Breast epithelium (tissue), 4 donors: ENCODE results near the gene SHB. TPM values are rescaled to one million over a fixed set of nuclear protein-coding genes. Genes with fewer than 3 reads are reported as not detected.

ENCODE experiments used
- DNase-seq, 2 donors: peaks; one replicate each; pipeline ENCODE4 v3.0.0-alpha.2; 2019; ENCODE audit warnings: low spot score in 2 of 2
- H3K27ac ChIP-seq, 2 donors: fragments of 200-600 bp; sonication (generic) in 1 of 2; one replicate each; pipeline ENCODE4 v1.5.1; 2016 to 2019; ENCODE audit warnings: mild to moderate bottlenecking in 1 of 2
- H3K27me3 ChIP-seq, 2 donors: fragments of 200-600 bp; sonication (generic) in 1 of 2; one replicate each; pipeline versions ENCODE4 v1.5.1 to v1.6.0; 2017 to 2019; ENCODE audit warnings: control low read depth in 1 of 2, mild to moderate bottlenecking in 1 of 2
- H3K36me3 ChIP-seq: fragments of 200-600 bp; one replicate; pipeline ENCODE4 v1.5.1; 2019
- H3K4me1 ChIP-seq, 2 donors: fragments of 200-600 bp; sonication (generic); one replicate each; pipeline ENCODE4 v1.5.1; 2016 to 2019; ENCODE audit warnings: control low read depth in 1 of 2
- H3K4me3 ChIP-seq, 3 donors: fragments of 200-600 bp; sonication (generic); 1 replicate in 2 of 3; 2 replicates in 1 of 3; pipeline ENCODE4 v1.5.1; 2016 to 2019; ENCODE audit warnings: mild to moderate bottlenecking in 3 of 3, moderate library complexity in 2 of 3
- H3K9me3 ChIP-seq, 2 donors: fragments of 200-600 bp; sonication (generic) in 1 of 2; one replicate each; pipeline ENCODE4 v1.5.1; 2016 to 2019; ENCODE audit warnings: control low read depth in 1 of 2
- POLR2A ChIP-seq: fragments of 450-650 bp; IDR thresholded peaks from one replicate; pipeline ENCODE4 v1.6.1; 2016; ENCODE audit warnings: antibody characterized with exemption, mild to moderate bottlenecking, moderate library complexity
- POLR2AphosphoS5 ChIP-seq, 3 donors: sonication (generic); formaldehyde crosslinking; IDR thresholded peaks; one replicate each; pipeline ENCODE4 v1.6.1; 2017; ENCODE audit warnings: antibody characterized with exemption in 3 of 3
- intact Hi-C: fragments of 100-400 bp; cut with DNase I; formaldehyde crosslinking; loops from one replicate; pipeline ENCODE4 v1.15.1; 2023; ENCODE audit warnings: low total_unique reads
- total RNA-seq, 3 donors: library from RNA; depleted of rRNA; stranded (reverse); fragments of >200 nt; gene quantifications; one replicate each; pipeline ENCODE4 v1.1.0, GENCODE V29; 2016
- TF ChIP-seq, protein P1 (sequence below), 3 donors: fragments of 450-650 bp; IDR thresholded peaks; one replicate each; pipeline ENCODE4 v1.5.1; 2016 to 2017; ENCODE audit warnings: antibody characterized with exemption in 3 of 3, mild to moderate bottlenecking in 3 of 3, moderate library complexity in 3 of 3

Gene SHB
- total RNA-seq, 3 donors from 2014 or later: 3.8 to 18.7 (median 17.9) TPM

DNA sequence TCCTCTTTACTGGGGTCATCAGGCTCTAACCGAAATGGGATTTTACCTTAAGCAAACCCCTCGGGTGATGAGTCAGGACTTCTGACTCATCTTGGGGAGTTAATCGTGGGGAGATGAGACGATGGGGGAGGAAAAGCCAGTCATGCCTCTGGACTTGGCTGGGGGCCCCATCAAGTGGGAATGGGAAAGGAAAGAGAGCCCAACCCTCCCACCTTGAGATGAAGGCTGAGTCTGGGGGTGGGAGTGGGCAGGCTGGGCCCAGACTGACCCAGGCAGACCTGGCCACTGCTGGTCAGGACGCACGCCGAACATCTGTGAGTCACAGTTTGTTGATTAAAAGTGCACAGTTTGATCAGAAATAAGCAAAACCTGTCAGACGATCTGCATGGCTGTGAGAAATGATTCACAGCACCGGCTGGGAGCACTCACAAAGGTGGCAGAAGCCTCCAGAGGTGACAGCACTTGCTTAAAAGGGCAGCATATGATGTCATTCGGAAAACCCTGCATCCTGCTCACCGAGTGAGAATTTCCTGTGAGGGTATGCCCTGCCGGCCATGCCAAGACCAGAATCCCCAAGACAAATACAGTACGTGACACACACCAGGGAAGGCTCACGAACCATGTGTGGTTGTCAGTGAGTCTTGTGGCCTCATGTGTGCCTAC is 115.1 kb downstream of the SHB start:
- no peak overlapping the region for H3K4me3 ChIP-seq
- DNase-seq: no peak
- TF ChIP-seq, protein P1, sequence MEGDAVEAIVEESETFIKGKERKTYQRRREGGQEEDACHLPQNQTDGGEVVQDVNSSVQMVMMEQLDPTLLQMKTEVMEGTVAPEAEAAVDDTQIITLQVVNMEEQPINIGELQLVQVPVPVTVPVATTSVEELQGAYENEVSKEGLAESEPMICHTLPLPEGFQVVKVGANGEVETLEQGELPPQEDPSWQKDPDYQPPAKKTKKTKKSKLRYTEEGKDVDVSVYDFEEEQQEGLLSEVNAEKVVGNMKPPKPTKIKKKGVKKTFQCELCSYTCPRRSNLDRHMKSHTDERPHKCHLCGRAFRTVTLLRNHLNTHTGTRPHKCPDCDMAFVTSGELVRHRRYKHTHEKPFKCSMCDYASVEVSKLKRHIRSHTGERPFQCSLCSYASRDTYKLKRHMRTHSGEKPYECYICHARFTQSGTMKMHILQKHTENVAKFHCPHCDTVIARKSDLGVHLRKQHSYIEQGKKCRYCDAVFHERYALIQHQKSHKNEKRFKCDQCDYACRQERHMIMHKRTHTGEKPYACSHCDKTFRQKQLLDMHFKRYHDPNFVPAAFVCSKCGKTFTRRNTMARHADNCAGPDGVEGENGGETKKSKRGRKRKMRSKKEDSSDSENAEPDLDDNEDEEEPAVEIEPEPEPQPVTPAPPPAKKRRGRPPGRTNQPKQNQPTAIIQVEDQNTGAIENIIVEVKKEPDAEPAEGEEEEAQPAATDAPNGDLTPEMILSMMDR (IDR thresholded peaks at IDR 0.05): no peak
- TF ChIP-seq POLR2AphosphoS5 (IDR thresholded peaks at IDR 0.05) (no peak), POLR2A (no peak)
- H3K27me3 ChIP-seq: no peaks in the 10 kb centered on the region
- H3K36me3 ChIP-seq: no peaks in the 10 kb centered on the region
- H3K9me3 ChIP-seq: no peaks in the 10 kb centered on the region
- no peaks in the 10 kb centered on the region for H3K4me1 ChIP-seq
- peak overlapping the region; percentile 60 to 74 for H3K27ac ChIP-seq
- intact Hi-C loops: no loop called here

DNA sequence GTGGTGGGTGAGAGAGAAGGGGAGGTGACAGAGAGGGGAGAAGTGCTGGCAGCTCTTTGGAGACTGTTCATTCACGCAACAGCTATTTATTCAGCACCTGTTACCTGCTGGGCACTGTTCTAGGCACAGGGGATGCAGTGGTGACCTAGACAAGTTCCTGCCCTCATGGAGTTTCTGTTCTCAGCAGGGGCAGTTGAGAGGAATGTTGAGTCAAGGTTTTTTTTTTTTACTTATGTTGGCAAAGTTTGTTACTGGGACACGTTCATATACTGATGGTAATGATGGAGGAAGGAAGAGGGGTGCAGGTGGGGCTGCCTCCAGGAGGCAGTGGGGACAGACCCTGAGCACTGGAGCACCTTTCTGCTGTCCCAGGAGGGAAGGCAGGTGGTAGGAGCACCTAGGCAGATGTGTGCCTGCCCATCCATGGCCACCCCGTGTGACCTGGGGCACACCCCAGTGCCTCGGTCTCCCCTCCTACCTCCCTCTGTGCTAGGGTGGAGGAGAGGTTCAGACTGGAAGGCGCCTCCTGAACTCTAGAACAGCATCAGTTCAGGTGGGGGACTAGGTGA is 115.7 kb downstream of the SHB start:
- H3K9me3 ChIP-seq: no peaks in the 10 kb centered on the region
- TF ChIP-seq, protein P1 (IDR thresholded peaks at IDR 0.05): no peak
- TF ChIP-seq POLR2A (no peak), POLR2AphosphoS5 (IDR thresholded peaks at IDR 0.05) (no peak)
- H3K4me3 ChIP-seq: no peak overlapping the region
- no peak for DNase-seq
- no peaks in the 10 kb centered on the region for H3K27me3 ChIP-seq
- H3K4me1 ChIP-seq: no peaks in the 10 kb centered on the region
- no peaks in the 10 kb centered on the region for H3K36me3 ChIP-seq
- intact Hi-C loops: no loop called here
- H3K27ac ChIP-seq: peak overlapping the region; percentile 60 to 74

DNA sequence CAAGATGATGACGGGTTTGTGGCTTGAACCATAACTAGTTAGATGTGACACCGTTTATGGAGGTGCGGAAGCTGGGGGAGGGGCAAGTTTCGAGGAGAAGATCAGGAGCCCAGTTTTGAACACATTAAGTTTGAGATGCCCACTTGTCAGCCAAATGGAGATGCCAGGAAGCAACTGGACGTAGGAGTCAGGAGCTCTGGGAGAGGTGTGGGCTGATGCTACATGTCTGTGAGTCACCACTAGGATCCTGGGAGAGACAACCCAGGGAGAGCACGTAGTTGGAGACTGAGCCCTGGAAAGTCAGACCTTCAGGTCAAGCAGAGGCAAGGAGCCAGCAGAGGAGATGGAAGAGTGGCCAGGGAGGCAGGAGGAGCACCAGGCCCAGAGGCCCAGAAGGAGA is 116.3 kb downstream of the SHB start:
- TF ChIP-seq POLR2A (no peak), POLR2AphosphoS5 (IDR thresholded peaks at IDR 0.05) (no peak)
- TF ChIP-seq, protein P1 (IDR thresholded peaks at IDR 0.05): no peak
- Histone ChIP-seq H3K9me3 (no peaks in the 10 kb centered on the region), H3K36me3 (no peaks in the 10 kb centered on the region), H3K27ac (peak overlapping the region; percentile 8 to 60), H3K4me3 (no peak overlapping the region), H3K27me3 (no peaks in the 10 kb centered on the region), H3K4me1 (no peaks in the 10 kb centered on the region)
- DNase-seq: no peak
- intact Hi-C loops: no loop called here

DNA sequence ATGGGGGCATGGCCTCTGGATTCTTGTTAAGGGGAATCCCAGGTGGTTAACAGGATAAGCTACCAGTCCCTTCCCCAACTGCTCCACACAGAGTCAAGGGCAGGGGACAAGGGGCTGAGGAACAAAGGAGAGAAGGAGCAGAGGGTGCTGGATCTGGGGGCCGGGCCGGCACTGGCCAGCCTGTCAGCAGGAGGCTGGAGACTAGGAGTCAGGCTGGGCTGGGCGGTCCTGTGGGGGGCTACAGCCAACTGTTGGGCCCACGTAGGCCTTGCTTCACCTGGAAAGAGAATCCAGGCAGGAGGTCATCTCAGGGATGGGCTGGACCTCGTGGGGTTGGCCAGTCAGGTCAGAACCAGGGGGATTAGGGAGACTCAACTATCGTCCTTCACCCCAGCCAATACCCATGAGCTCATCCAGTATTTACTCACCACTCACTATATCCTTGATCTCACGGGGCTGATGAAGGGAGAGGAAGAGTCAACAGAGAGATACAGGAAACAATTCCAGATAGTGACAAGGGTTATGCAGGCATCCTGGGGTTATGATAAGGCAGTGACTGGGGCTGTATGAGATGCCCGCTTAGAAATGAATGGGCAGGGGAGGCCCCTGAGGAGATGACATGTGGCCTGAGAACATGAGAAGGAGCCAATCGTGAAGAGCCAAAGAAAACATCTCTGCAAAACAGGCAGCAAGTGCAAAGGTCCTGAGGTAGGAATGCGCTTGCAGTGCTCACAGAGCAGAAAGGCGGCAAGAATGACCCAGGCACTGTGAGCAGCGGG is 117.2 kb downstream of the SHB start:
- intact Hi-C loops: no loop called here
- no peaks in the 10 kb centered on the region for H3K9me3 ChIP-seq
- DNase-seq: no peak
- no peak for TF ChIP-seq POLR2A
- TF ChIP-seq, protein P1 (IDR thresholded peaks at IDR 0.05): no peak
- no peak for TF ChIP-seq POLR2AphosphoS5 (IDR thresholded peaks at IDR 0.05)
- H3K4me3 ChIP-seq: no peak overlapping the region
- peak overlapping the region; percentile 13 to 53 for H3K27ac ChIP-seq
- H3K27me3 ChIP-seq: no peaks in the 10 kb centered on the region
- H3K36me3 ChIP-seq: no peaks in the 10 kb centered on the region
- no peaks in the 10 kb centered on the region for H3K4me1 ChIP-seq

DNA sequence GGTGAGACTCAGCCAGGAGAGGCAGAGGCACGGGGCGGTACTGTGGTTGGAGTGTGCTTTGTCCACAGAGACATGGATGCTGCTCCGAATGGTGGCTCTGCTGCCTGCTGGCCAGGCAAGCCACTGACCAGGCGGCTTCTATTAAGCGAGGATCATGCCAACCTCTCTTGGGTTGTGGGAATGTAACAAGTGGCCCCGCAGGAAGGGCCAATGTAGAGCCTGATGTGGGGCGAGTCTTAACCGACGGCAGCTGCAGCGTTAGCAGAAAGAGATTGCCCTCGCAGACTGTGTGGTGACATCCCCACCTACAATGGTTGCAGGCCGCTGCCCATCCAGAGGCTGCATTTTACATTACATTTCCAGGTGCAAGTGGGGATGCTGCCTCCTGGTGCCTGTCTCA is 118.5 kb downstream of the SHB start:
- TF ChIP-seq POLR2AphosphoS5 (IDR thresholded peaks at IDR 0.05): no peak
- TF ChIP-seq, protein P1 (IDR thresholded peaks at IDR 0.05): no peak
- no peak for TF ChIP-seq POLR2A
- no peak overlapping the region for H3K27ac ChIP-seq
- H3K4me1 ChIP-seq: no peaks in the 10 kb centered on the region
- no peak overlapping the region for H3K4me3 ChIP-seq
- H3K36me3 ChIP-seq: no peaks in the 10 kb centered on the region
- no peak for DNase-seq
- no peaks in the 10 kb centered on the region for H3K9me3 ChIP-seq
- H3K27me3 ChIP-seq: no peaks in the 10 kb centered on the region
- intact Hi-C loops: no loop called here
